Epithelial cell of proximal tubule (primary cell): ENCODE data around the gene COA6. TPM values are rescaled to one million over a fixed set of nuclear protein-coding genes. Genes with fewer than 3 reads are reported as not detected.
"Not testable (repeated sequence)": the region's sequence is repeated elsewhere in the genome, so short reads cannot be mapped to it uniquely, and the experiment has no call there.

Source experiments
- DNase-seq: peaks from one replicate; pipeline ENCODE4 v3.0.0-alpha.2; 2011; ENCODE audit warnings: low read depth
- H3K4me3 ChIP-seq: 2 replicates; pipeline ENCODE4 v1.5.1; 2011; ENCODE audit warnings: low read depth, mild to moderate bottlenecking, low read length
- CTCF ChIP-seq: conservative IDR thresholded peaks from 2 replicates; pipeline ENCODE4 v1.5.1; 2012; ENCODE audit warnings: low read depth, mild to moderate bottlenecking, low read length
- total RNA-seq: library from RNA; depleted of rRNA; stranded (reverse); fragments of >200 nt; gene quantifications from 2 replicates; pipeline ENCODE4 v1.2.3, GENCODE V29; 2015

The COA6 gene
- total RNA-seq, 1 donor from 2014 or later, result 31.8 TPM

- H3K4me3 ChIP-seq, result no peak overlapping the region
- no peak for DNase-seq
- TF ChIP-seq CTCF, result no peak
Measured at GRCh38 chr1:234369784-234370183, 3.5 kb upstream of the COA6 start.

GRCh38 chr1:234371414-234371813 lies 1.8 kb upstream of the COA6 start:
- TF ChIP-seq CTCF, result no peak
- no peak overlapping the region for H3K4me3 ChIP-seq
- no peak for DNase-seq

- peak overlapping the region; percentile 77 for H3K4me3 ChIP-seq
- DNase-seq, result no peak
- TF ChIP-seq CTCF, result no peak
Measured at GRCh38 chr1:234372011-234372757, 1.1 kb upstream of the COA6 start.

- TF ChIP-seq CTCF, result no peak
- H3K4me3 ChIP-seq, result peak overlapping the region; percentile 77
- no peak for DNase-seq
Measured at GRCh38 chr1:234373959-234374254, 651 bp downstream of the COA6 start.

- DNase-seq, result no peak
- H3K4me3 ChIP-seq, result no peak overlapping the region
- TF ChIP-seq CTCF, result no peak
Measured at GRCh38 chr1:234375672-234376071, 2.4 kb downstream of the COA6 start.

- not testable (repeated sequence) for DNase-seq
Measured at GRCh38 chr1:234379591-234380109, 6.4 kb downstream of the COA6 start.

GRCh38 chr1:234381699-234382555 lies 8.7 kb downstream of the COA6 start:
- no peak for TF ChIP-seq CTCF
- no peak for DNase-seq
- H3K4me3 ChIP-seq, result no peak overlapping the region

More at GRCh38 chr1:234379591-234380109, 6.4 kb downstream of the COA6 start:
- not testable (repeated sequence) for H3K4me3 ChIP-seq
